IMR-90 (cell line): ENCODE results near the gene INPP5A. TPM values are rescaled to one million over a fixed set of nuclear protein-coding genes. Genes with fewer than 3 reads are reported as not detected.

Experiments used
- ATAC-seq: fragments of 200-7000 bp; cut with Tn5 transposase; 2 replicates; pipeline ENCODE4 v1.9.1; 2020; ENCODE audit warnings: low read depth, mild to moderate bottlenecking, moderate library complexity
- BruUV-seq: library from RNA; stranded (reverse); fragments of 400-500 nt; replicated peaks from 2 replicates; lab custom pipeline; 2021; lab: Mats Ljungman, UMichigan
- CTCF ChIA-PET: fragments of 300-600 bp; formaldehyde crosslinking; extraction: SDS; loops from one replicate; lab custom pipeline; 2021; ENCODE audit warnings: antibody characterized with exemption; lab: Yijun Ruan, JAX
- POLR2A ChIA-PET: fragments of 300-600 bp; sonication (Branson Sonifier 250); formaldehyde crosslinking; loops from one replicate; lab custom pipeline; 2022; ENCODE audit warnings: antibody characterized with exemption; ENCODE audit not compliant: unreplicated experiment; lab: Charles Lee
- DNase-seq: peaks from one replicate; pipeline ENCODE4 v3.0.0; 2013
- H2AFZ ChIP-seq: replicated peaks from 2 replicates; pipeline ENCODE3; 2013; ENCODE audit warnings: low read length, mild to moderate bottlenecking; ENCODE audit not compliant: poor library complexity
- H2AK5ac ChIP-seq: 2 replicates; pipeline ENCODE4 v1.6.1; 2013; ENCODE audit warnings: low read depth, low read length, inconsistent platforms
- H2AK9ac ChIP-seq: replicated peaks from 2 replicates; pipeline ENCODE3; 2013; ENCODE audit warnings: mild to moderate bottlenecking, low read depth, low read length, moderate library complexity; ENCODE audit not compliant: poor library complexity
- H2BK120ac ChIP-seq: 2 replicates; pipeline ENCODE4 v1.6.1; 2013; ENCODE audit warnings: low read depth, low read length, inconsistent platforms
- H2BK15ac ChIP-seq: 3 replicates; pipeline ENCODE4 v1.6.1; 2013; ENCODE audit warnings: low read depth, low read length, inconsistent platforms
- H2BK20ac ChIP-seq: 2 replicates; pipeline ENCODE4 v1.6.1; 2013; ENCODE audit warnings: low read depth, mild to moderate bottlenecking, inconsistent platforms, low read length, moderate library complexity
- H2BK5ac ChIP-seq: 2 replicates; pipeline ENCODE4 v1.6.1; 2013; ENCODE audit warnings: mild to moderate bottlenecking, low read depth, low read length, inconsistent platforms; ENCODE audit not compliant: poor library complexity, severe bottlenecking
- H3K14ac ChIP-seq: replicated peaks from 2 replicates; pipeline ENCODE4 v1.6.1; 2013; ENCODE audit warnings: low read depth, low read length, inconsistent platforms
- H3K18ac ChIP-seq: 2 replicates; pipeline ENCODE4 v1.6.1; 2013; ENCODE audit warnings: low read depth, low read length, control low read depth
- H3K23ac ChIP-seq: 2 replicates; pipeline ENCODE4 v1.6.1; 2013; ENCODE audit warnings: low read depth, low read length, inconsistent platforms
- H3K27ac ChIP-seq: 2 replicates; pipeline ENCODE4 v1.5.1; 2013; ENCODE audit warnings: mild to moderate bottlenecking, control low read depth, low read length; ENCODE audit not compliant: insufficient read depth
- H3K27me3 ChIP-seq: 2 replicates; pipeline ENCODE4 v1.6.1; 2013; ENCODE audit warnings: low read length; ENCODE audit not compliant: control insufficient read depth, insufficient read depth
- H3K36me3 ChIP-seq: 2 replicates; pipeline ENCODE4 v1.6.1; 2013; ENCODE audit warnings: low read length, mixed read lengths; ENCODE audit not compliant: control insufficient read depth, insufficient read depth
- H3K4ac ChIP-seq: 2 replicates; pipeline ENCODE4 v1.6.1; 2013; ENCODE audit warnings: low read depth, low read length, inconsistent platforms
- H3K4me1 ChIP-seq: 2 replicates; pipeline ENCODE4 v1.6.1; 2013; ENCODE audit warnings: low read length, mixed read lengths; ENCODE audit not compliant: control insufficient read depth, insufficient read depth
- H3K4me2 ChIP-seq: 2 replicates; pipeline ENCODE4 v1.6.1; 2013; ENCODE audit warnings: low read depth, mild to moderate bottlenecking, control low read depth, low read length, moderate library complexity
- H3K4me3 ChIP-seq: 2 replicates; pipeline ENCODE4 v1.5.1; 2013; ENCODE audit warnings: low read depth, mild to moderate bottlenecking, control low read depth, low read length, moderate library complexity; ENCODE audit not compliant: insufficient read depth
- H3K56ac ChIP-seq: 2 replicates; pipeline ENCODE4 v1.6.1; 2013; ENCODE audit warnings: low read length, inconsistent platforms; ENCODE audit not compliant: insufficient read depth; ENCODE audit errors: extremely low read depth
- H3K79me1 ChIP-seq, 2 experiments: 2 replicates each; pipeline ENCODE4 v1.6.1; 2013; ENCODE audit warnings: low read length in 2 of 2, inconsistent platforms in 1 of 2, low read depth in 1 of 2
- H3K9ac ChIP-seq: 2 replicates; pipeline ENCODE4 v1.6.1; 2013; ENCODE audit warnings: low read depth, low read length, control low read depth
- H3K9me1 ChIP-seq: 2 replicates; pipeline ENCODE4 v1.6.1; 2013; ENCODE audit warnings: low read length, inconsistent platforms; ENCODE audit not compliant: insufficient read depth
- H3K9me3 ChIP-seq: 2 replicates; pipeline ENCODE4 v1.6.1; 2013; ENCODE audit warnings: low read length; ENCODE audit not compliant: control insufficient read depth, insufficient read depth
- H4K20me1 ChIP-seq: 2 replicates; pipeline ENCODE4 v1.6.1; 2013; ENCODE audit warnings: low read length, inconsistent platforms; ENCODE audit not compliant: insufficient read depth
- H4K5ac ChIP-seq: 2 replicates; pipeline ENCODE4 v1.6.1; 2013; ENCODE audit warnings: mild to moderate bottlenecking, low read depth, low read length, control low read depth
- H4K8ac ChIP-seq, 2 experiments: 2 replicates each; pipeline ENCODE4 v1.6.1; 2013; ENCODE audit warnings: low read depth in 2 of 2, low read length in 2 of 2, control low read depth in 1 of 2, inconsistent platforms in 1 of 2
- H4K91ac ChIP-seq: 2 replicates; pipeline ENCODE4 v1.6.1; 2013; ENCODE audit warnings: low read depth, low read length, inconsistent platforms; ENCODE audit not compliant: insufficient read depth
- CEBPB ChIP-seq: IDR thresholded peaks from 2 replicates; pipeline ENCODE4 v1.6.1; 2012; ENCODE audit warnings: low read depth, low read length, improper control_type of control experiment
- ELK1 ChIP-seq: fragments of 150-350 bp; IDR thresholded peaks from 2 replicates; pipeline ENCODE4 v1.6.1; 2016; ENCODE audit warnings: low read depth, mild to moderate bottlenecking, low read length, moderate library complexity, borderline replicate concordance
- FOS ChIP-seq: fragments of 150-350 bp; IDR thresholded peaks from 2 replicates; pipeline ENCODE4 v1.6.1; 2016; ENCODE audit warnings: low read depth, low read length
- MAZ ChIP-seq: IDR thresholded peaks from 2 replicates; pipeline ENCODE4 v1.6.1; 2012; ENCODE audit warnings: low read depth, mild to moderate bottlenecking, low read length, improper control_type of control experiment, moderate library complexity, borderline replicate concordance
- POLR2A ChIP-seq: IDR thresholded peaks from 2 replicates; pipeline ENCODE4 v1.6.1; 2012; ENCODE audit warnings: mild to moderate bottlenecking, low read depth, low read length
- RFX5 ChIP-seq: IDR thresholded peaks from 2 replicates; pipeline ENCODE4 v1.8.0; 2012; ENCODE audit warnings: low read depth, mild to moderate bottlenecking, low read length, moderate library complexity
- WGBS, 2 experiments: methylation state at CpG; one replicate each; pipeline versions ENCODE4 v1.1.5 to v1.1.7; 2013; ENCODE audit warnings: missing lambda C conversion rate in 2 of 2; ENCODE audit not compliant: insufficient read length in 1 of 2; ENCODE audit errors: extremely low coverage in 2 of 2; 5-methylcytosine and 5-hydroxymethylcytosine counted together
- dilution Hi-C: fragments of 300-500 bp; cut with HindIII; formaldehyde crosslinking; loops from one replicate; pipeline ENCODE4 v1.14.3; 2018; ENCODE audit warnings: low sequenced_read_pairs; ENCODE audit not compliant: unreplicated experiment
- in situ Hi-C: fragments of 300-500 bp; cut with MboI; formaldehyde crosslinking; loops from 3 replicates; pipeline ENCODE4 v1.14.3; 2019; ENCODE audit warnings: low sequenced_read_pairs, inconsistent platforms, mixed read lengths
- intact Hi-C: fragments of 100-400 bp; cut with micrococcal nuclease; formaldehyde crosslinking; loops from 2 replicates; pipeline ENCODE4 v1.10.0; 2022
- polyA plus RNA-seq, 3 experiments: library from polyadenylated mRNA; depleted of rRNA; stranded (reverse); fragments of >200 nt; gene quantifications; 2 replicates each; pipeline ENCODE4 v1.2.3, GENCODE V29; 2012; ENCODE audit warnings: low replicate concordance in 1 of 3
- total RNA-seq: library from RNA; depleted of rRNA; stranded (reverse); fragments of >200 nt; gene quantifications from 2 replicates; pipeline ENCODE4 v1.2.3, GENCODE V29; 2012

The INPP5A gene
- total and polyA plus RNA-seq, 2 of the 4 experiments (the other 2 are of a cell fraction) = 21.4 to 36.7 TPM

- TF ChIP-seq MAZ = peak; percentile 19; the same call in 1 of the 2 replicates
- TF ChIP-seq RFX5 = no peak
- TF ChIP-seq POLR2A = no peak
- peak; percentile 88 for TF ChIP-seq FOS
These were observed 128.5 kb downstream of the INPP5A start (continued) for GRCh38 chr10:132665946-132666704.

- ATAC-seq (no peak), DNase-seq (peak; percentile 12)
- peak overlapping the region; percentile 84 for H2BK120ac ChIP-seq
- peak overlapping the region; percentile 32 for H3K4me2 ChIP-seq
- in situ Hi-C loops (loop anchor here (25.0 kb wide), 2 partner anchors 470 to 595 kb away; no protein-coding TSS in a partner anchor), dilution Hi-C loops (no loop called here), intact Hi-C loops (no loop called here)
- no peak overlapping the region for H3K4me3 ChIP-seq
- peak overlapping the region; percentile 83 for H3K14ac ChIP-seq
- H3K56ac ChIP-seq = peak overlapping the region; percentile 54
- ChIA-PET CTCF (interaction anchor here (1.4 kb wide), 1 partner anchor 12 kb away, joined by 4 read pairs; no protein-coding TSS in a partner anchor), POLR2A (no interaction called here)
- peaks cover 15% of the 10 kb centered on the region; the same call in 1 of the 2 replicates for H3K9me1 ChIP-seq
- peak overlapping the region; percentile 1; the same call in 1 of the 2 replicates for H4K5ac ChIP-seq
- peak overlapping the region; percentile 78 for H2BK5ac ChIP-seq
- peak overlapping the region; percentile 34 for H2BK20ac ChIP-seq
- 80% methylated on average over 1 of the region's 12 CpGs; no CpG with 5 or more reads in 1 of the 2 experiments for WGBS, 2 experiments
- peak overlapping the region; percentile 86; the same call in 2 of the 3 replicates for H2BK15ac ChIP-seq
- H4K91ac ChIP-seq = peak overlapping the region; percentile 90
- TF ChIP-seq ELK1 = no peak
- TF ChIP-seq CEBPB = 0 out of 2 replicates have a peak, but pooled peaks have one; percentile 14
- H3K4ac ChIP-seq = peak overlapping the region; percentile 59
- H3K79me1 ChIP-seq = peaks cover 22 to 40% of the 10 kb centered on the region in 2 experiments; a peak in 3 of 4 replicates
- H2AK5ac ChIP-seq = peak overlapping the region; percentile 95
- H3K27me3 ChIP-seq = no peaks in the 10 kb centered on the region
- no peaks in the 10 kb centered on the region for H4K20me1 ChIP-seq
- no TSS peak for BruUV-seq
- no peaks in the 10 kb centered on the region for H3K9me3 ChIP-seq
- H2AFZ ChIP-seq = peak overlapping the region; percentile 64
- H4K8ac ChIP-seq = peak overlapping the region; percentile 30 to 86
- peak overlapping the region; percentile 78 for H2AK9ac ChIP-seq
- H3K9ac ChIP-seq = no peak overlapping the region
- H3K18ac ChIP-seq = peak overlapping the region; percentile 39; the same call in 1 of the 2 replicates
- peak overlapping the region; percentile 73 for H3K23ac ChIP-seq
- peaks cover 19% of the 10 kb centered on the region for H3K4me1 ChIP-seq
- H3K27ac ChIP-seq = peak overlapping the region; percentile 75
- no peaks in the 10 kb centered on the region for H3K36me3 ChIP-seq
These were observed 129.2 kb downstream of the INPP5A start for GRCh38 chr10:132666705-132667341.
